ENCODE results near the gene ZNF326.

ZNF326 gene

GRCh38 chr1:90067194-90067931 lies 72.5 kb downstream of the ZNF326 start:
- in situ Hi-C loops (cut with MboI; ENCODE audit: low sequenced_read_pairs): no loop called here

GRCh38 chr1:90068611-90069280 lies 73.8 kb downstream of the ZNF326 start:
- in situ Hi-C loops (cut with MboI; ENCODE audit: low sequenced_read_pairs): no loop called here

- in situ Hi-C loops (cut with MboI; ENCODE audit: low sequenced_read_pairs): no loop called here
Measured at GRCh38 chr1:90074137-90074536, 79.2 kb downstream of the ZNF326 start.

- in situ Hi-C loops (cut with MboI; ENCODE audit: low sequenced_read_pairs): no loop called here
Measured at GRCh38 chr1:90074566-90074965, 79.7 kb downstream of the ZNF326 start.

- in situ Hi-C loops (cut with MboI; ENCODE audit: low sequenced_read_pairs): no loop called here
Measured at GRCh38 chr1:90074970-90075391, 80.1 kb downstream of the ZNF326 start.

- in situ Hi-C loops (cut with MboI; ENCODE audit: low sequenced_read_pairs): no loop called here
Measured at GRCh38 chr1:90083995-90084394, 89.1 kb downstream of the ZNF326 start.

Measured in hTERT RPE-1 (cell line).